Mesendoderm (in vitro differentiated cells): Measurements from ENCODE around the gene IL23R.

Experiments used
- DNase-seq: peaks from one replicate; pipeline ENCODE4 v3.0.0; 2013
- H2AK5ac ChIP-seq: 2 replicates; pipeline ENCODE4 v1.6.1; 2013; ENCODE audit warnings: low read length, inconsistent platforms
- H2BK120ac ChIP-seq: 2 replicates; pipeline ENCODE4 v1.6.1; 2013; ENCODE audit warnings: low read depth, mild to moderate bottlenecking, low read length, moderate library complexity, mixed read lengths
- H2BK15ac ChIP-seq: replicated peaks from 2 replicates; pipeline ENCODE4 v1.6.1; 2013; ENCODE audit warnings: low read depth, mild to moderate bottlenecking, moderate library complexity
- H2BK5ac ChIP-seq: 2 replicates; pipeline ENCODE4 v1.6.1; 2013; ENCODE audit warnings: low read length, inconsistent platforms
- H3K18ac ChIP-seq: 2 replicates; pipeline ENCODE4 v1.6.1; 2013; ENCODE audit warnings: mild to moderate bottlenecking, low read length, mixed read lengths
- H3K23ac ChIP-seq: one replicate; pipeline ENCODE4 v1.6.1; 2013; ENCODE audit warnings: low read length
- H3K27ac ChIP-seq: 2 replicates; pipeline ENCODE4 v1.5.1; 2013; ENCODE audit warnings: low read depth, mild to moderate bottlenecking, inconsistent platforms, low read length, moderate library complexity
- H3K27me3 ChIP-seq: 2 replicates; pipeline ENCODE4 v1.6.1; 2013; ENCODE audit warnings: low read length, control low read depth, mild to moderate bottlenecking, inconsistent platforms; ENCODE audit not compliant: insufficient read depth, poor library complexity
- H3K36me3 ChIP-seq: 2 replicates; pipeline ENCODE4 v1.6.1; 2013; ENCODE audit warnings: low read length, inconsistent platforms; ENCODE audit not compliant: control insufficient read depth, insufficient read depth
- H3K4ac ChIP-seq: one replicate; pipeline ENCODE4 v1.6.1; 2013; ENCODE audit warnings: low read depth, mild to moderate bottlenecking, low read length, moderate library complexity
- H3K4me1 ChIP-seq: 2 replicates; pipeline ENCODE4 v1.6.1; 2013; ENCODE audit warnings: low read depth, low read length, inconsistent platforms; ENCODE audit not compliant: control insufficient read depth
- H3K4me2 ChIP-seq: 2 replicates; pipeline ENCODE4 v1.6.1; 2013; ENCODE audit warnings: low read length
- H3K4me3 ChIP-seq: 2 replicates; pipeline ENCODE4 v1.5.1; 2013; ENCODE audit warnings: mild to moderate bottlenecking, low read length
- H3K56ac ChIP-seq: one replicate; pipeline ENCODE4 v1.6.1; 2013; ENCODE audit warnings: low read length
- H3K79me1 ChIP-seq: 2 replicates; pipeline ENCODE4 v1.6.1; 2013; ENCODE audit warnings: low read length, inconsistent platforms
- H3K79me2 ChIP-seq: 2 replicates; pipeline ENCODE4 v1.6.1; 2013; ENCODE audit warnings: mild to moderate bottlenecking, low read length; ENCODE audit not compliant: control insufficient read depth, insufficient read depth
- H3K9ac ChIP-seq: 2 replicates; pipeline ENCODE4 v1.6.1; 2013; ENCODE audit warnings: low read length, inconsistent platforms
- H4K5ac ChIP-seq: one replicate; pipeline ENCODE4 v1.6.1; 2013; ENCODE audit warnings: low read length
- H4K8ac ChIP-seq: one replicate; pipeline ENCODE4 v1.6.1; 2013; ENCODE audit warnings: low read depth, mild to moderate bottlenecking, control low read depth, low read length, moderate library complexity
- WGBS: extraction: QIAGEN DNeasy Blood & Tissue Kit; methylation state at CpG from one replicate; pipeline ENCODE4 v1.1.7; 2013; ENCODE audit warnings: low lambda C conversion rate, missing lambda C conversion rate; ENCODE audit not compliant: insufficient coverage; ENCODE audit errors: extremely low coverage; 5-methylcytosine and 5-hydroxymethylcytosine counted together

Gene IL23R

DNA sequence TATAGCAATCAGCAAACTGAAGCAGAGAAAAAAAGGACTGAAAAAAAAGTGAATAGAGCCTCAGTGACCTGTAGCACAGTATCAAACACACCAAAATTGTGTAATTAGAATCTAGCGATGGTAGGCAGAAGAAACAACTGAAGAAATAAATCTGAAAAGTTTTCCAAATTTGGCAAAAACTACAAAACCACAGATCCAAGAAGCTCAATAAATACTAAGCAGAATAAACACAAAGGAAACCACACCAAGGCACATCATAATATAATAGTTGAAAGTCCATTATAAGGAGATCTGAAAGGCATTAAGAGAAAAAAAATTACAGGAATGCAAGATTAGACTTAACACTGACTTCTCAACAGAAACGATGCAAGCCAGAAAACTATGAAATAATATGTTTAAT lies 134.3 kb downstream of the IL23R start:
- H3K79me1 ChIP-seq: no peaks in the 10 kb centered on the region
- H3K79me2 ChIP-seq: no peaks in the 10 kb centered on the region
- no peaks in the 10 kb centered on the region for H3K4me1 ChIP-seq
- H3K9ac ChIP-seq: no peak overlapping the region
- H2BK120ac ChIP-seq: no peak overlapping the region
- WGBS: no CpG with 5 or more reads among the region's 2 CpGs
- no peak for DNase-seq
- H2BK15ac ChIP-seq: no peak overlapping the region
- no peak overlapping the region for H4K8ac ChIP-seq
- H3K27me3 ChIP-seq: no peaks in the 10 kb centered on the region
- no peak overlapping the region for H2BK5ac ChIP-seq
- no peak overlapping the region for H3K56ac ChIP-seq
- H2AK5ac ChIP-seq: no peak overlapping the region
- H3K4ac ChIP-seq: no peak overlapping the region
- H3K23ac ChIP-seq: no peak overlapping the region
- H3K4me2 ChIP-seq: no peak overlapping the region
- H3K36me3 ChIP-seq: no peaks in the 10 kb centered on the region
- H3K18ac ChIP-seq: no peak overlapping the region
- H4K5ac ChIP-seq: no peak overlapping the region
- no peak overlapping the region for H3K4me3 ChIP-seq
- H3K27ac ChIP-seq: no peak overlapping the region

GRCh38 chr1:67304023-67304422 lies 137.8 kb downstream of the IL23R start:
- no peak overlapping the region for H2BK120ac ChIP-seq
- H2BK15ac ChIP-seq: no peak overlapping the region
- peaks cover 9% of the 10 kb centered on the region for H3K27me3 ChIP-seq
- no peak overlapping the region for H4K5ac ChIP-seq
- no peak overlapping the region for H2BK5ac ChIP-seq
- H3K23ac ChIP-seq: no peak overlapping the region
- no peaks in the 10 kb centered on the region for H3K36me3 ChIP-seq
- no peak for DNase-seq
- no peaks in the 10 kb centered on the region for H3K79me2 ChIP-seq
- H3K4me2 ChIP-seq: no peak overlapping the region
- H2AK5ac ChIP-seq: no peak overlapping the region
- no CpG with 5 or more reads among the region's 3 CpGs for WGBS
- no peaks in the 10 kb centered on the region for H3K4me1 ChIP-seq
- H3K4me3 ChIP-seq: no peak overlapping the region
- no peak overlapping the region for H3K56ac ChIP-seq
- no peak overlapping the region for H3K18ac ChIP-seq
- no peak overlapping the region for H3K9ac ChIP-seq
- no peak overlapping the region for H3K4ac ChIP-seq
- no peak overlapping the region for H3K27ac ChIP-seq
- H3K79me1 ChIP-seq: no peaks in the 10 kb centered on the region
- no peak overlapping the region for H4K8ac ChIP-seq

- Histone ChIP-seq H3K18ac (no peak overlapping the region), H3K56ac (no peak overlapping the region), H3K4me1 (no peaks in the 10 kb centered on the region), H2BK15ac (no peak overlapping the region), H3K9ac (no peak overlapping the region), H3K27ac (no peak overlapping the region), H2BK120ac (no peak overlapping the region), H3K36me3 (no peaks in the 10 kb centered on the region), H3K4me2 (no peak overlapping the region), H3K23ac (no peak overlapping the region), H3K4me3 (no peak overlapping the region), H3K79me1 (no peaks in the 10 kb centered on the region), H2AK5ac (no peak overlapping the region), H3K79me2 (no peaks in the 10 kb centered on the region), H3K4ac (no peak overlapping the region), H4K8ac (no peak overlapping the region), H4K5ac (no peak overlapping the region), H2BK5ac (no peak overlapping the region), H3K27me3 (peaks cover 9% of the 10 kb centered on the region)
- no peak for DNase-seq
- no CpG with 5 or more reads among the region's 7 CpGs for WGBS
Observed at GRCh38 chr1:67306547-67306946, 140.3 kb downstream of the IL23R start.

DNA sequence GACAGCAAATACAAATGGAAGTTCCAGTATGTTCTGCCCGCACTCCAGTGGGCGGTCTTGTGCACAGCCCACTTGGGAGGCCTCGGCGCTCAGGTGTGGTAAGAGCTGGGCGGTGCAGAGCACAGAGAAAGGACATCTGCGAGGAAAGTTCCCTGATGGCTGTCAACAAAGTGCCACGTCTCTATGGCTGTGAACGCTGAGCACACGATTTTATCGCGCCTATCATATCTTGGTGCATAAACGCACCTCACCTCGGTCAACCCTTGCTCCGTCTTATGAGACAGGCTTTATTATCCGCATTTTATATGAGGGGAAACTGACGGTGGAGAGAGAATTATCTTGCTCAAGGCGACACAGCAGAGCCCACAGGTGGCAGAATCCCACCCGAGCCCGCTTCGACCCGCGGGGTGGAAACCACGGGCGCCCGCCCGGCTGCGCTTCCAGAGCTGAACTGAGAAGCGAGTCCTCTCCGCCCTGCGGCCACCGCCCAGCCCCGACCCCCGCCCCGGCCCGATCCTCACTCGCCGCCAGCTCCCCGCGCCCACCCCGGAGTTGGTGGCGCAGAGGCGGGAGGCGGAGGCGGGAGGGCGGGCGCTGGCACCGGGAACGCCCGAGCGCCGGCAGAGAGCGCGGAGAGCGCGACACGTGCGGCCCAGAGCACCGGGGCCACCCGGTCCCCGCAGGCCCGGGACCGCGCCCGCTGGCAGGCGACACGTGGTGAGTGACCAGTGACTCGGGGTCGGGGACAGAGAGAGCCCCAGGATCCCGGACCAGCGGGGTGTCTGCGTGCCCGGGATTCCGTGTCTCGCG lies 141.2 kb downstream of the IL23R start, which contains the start of gene IL12RB2:
TSS of gene IL12RB2 (plus strand) at position 623 of the 810 bp plus-strand sequence. CDS start 12,496 bp downstream, outside the sequence.
- H3K4me1 ChIP-seq: no peaks in the 10 kb centered on the region
- H3K4ac ChIP-seq: no peak within 1 kb of the TSS
- peak within 1 kb of the TSS; percentile 52 for H3K18ac ChIP-seq
- H3K27me3 ChIP-seq: peaks cover 9% of the 10 kb centered on the region
- H2BK15ac ChIP-seq: no peak within 1 kb of the TSS
- H2AK5ac ChIP-seq: no peak within 1 kb of the TSS
- no peak within 1 kb of the TSS for H3K23ac ChIP-seq
- no peak within 1 kb of the TSS for H2BK120ac ChIP-seq
- peak within 1 kb of the TSS; percentile 90 for H3K4me2 ChIP-seq
- H3K79me1 ChIP-seq: no peaks in the 10 kb centered on the region
- H3K36me3 ChIP-seq: no peaks in the 10 kb centered on the region
- no peak within 1 kb of the TSS for H4K8ac ChIP-seq
- H2BK5ac ChIP-seq: no peak within 1 kb of the TSS
- no peak within 1 kb of the TSS for H3K27ac ChIP-seq
- H3K79me2 ChIP-seq: no peaks in the 10 kb centered on the region
- peak within 1 kb of the TSS; percentile 36 for H3K4me3 ChIP-seq
- no peak within 1 kb of the TSS for H4K5ac ChIP-seq
- peak within 1 kb of the TSS; percentile 76 for H3K56ac ChIP-seq
- WGBS: no CpG with 5 or more reads among the region's 75 CpGs
- peak; percentile 15 for DNase-seq
- H3K9ac ChIP-seq: peak within 1 kb of the TSS; percentile 54

DNA sequence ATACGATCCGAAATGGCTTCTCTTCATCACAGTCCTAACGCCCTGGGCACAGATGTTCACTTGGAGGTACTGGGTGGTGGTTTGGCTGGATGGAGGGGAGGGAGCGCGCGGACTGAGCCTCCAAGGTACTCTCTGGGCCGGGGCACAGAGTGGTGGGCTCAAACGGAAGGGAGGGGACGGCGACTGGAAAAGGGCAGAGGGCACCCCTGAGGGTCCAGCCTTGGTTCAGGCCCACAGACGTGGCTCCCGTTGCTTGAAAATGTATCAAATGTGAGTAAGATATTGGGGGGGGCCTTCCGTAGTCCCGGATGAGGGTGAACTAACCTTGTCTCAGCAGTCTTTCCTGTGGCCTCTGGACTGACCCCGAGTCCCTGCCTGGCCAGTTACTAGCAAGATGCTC lies 141.9 kb downstream of the IL23R start:
- no peak overlapping the region for H2BK5ac ChIP-seq
- no peaks in the 10 kb centered on the region for H3K36me3 ChIP-seq
- H3K56ac ChIP-seq: no peak overlapping the region
- H3K79me2 ChIP-seq: no peaks in the 10 kb centered on the region
- H3K18ac ChIP-seq: no peak overlapping the region
- no peak overlapping the region for H2AK5ac ChIP-seq
- H3K4ac ChIP-seq: no peak overlapping the region
- peak overlapping the region; percentile 25 for H3K4me3 ChIP-seq
- H3K9ac ChIP-seq: peak overlapping the region; percentile 17
- H4K8ac ChIP-seq: no peak overlapping the region
- no peak overlapping the region for H2BK15ac ChIP-seq
- no CpG with 5 or more reads among the region's 15 CpGs for WGBS
- no peak overlapping the region for H3K27ac ChIP-seq
- H3K23ac ChIP-seq: no peak overlapping the region
- H4K5ac ChIP-seq: no peak overlapping the region
- H3K4me1 ChIP-seq: no peaks in the 10 kb centered on the region
- H3K27me3 ChIP-seq: peaks cover 9% of the 10 kb centered on the region
- no peak overlapping the region for H2BK120ac ChIP-seq
- no peaks in the 10 kb centered on the region for H3K79me1 ChIP-seq
- DNase-seq: peak; percentile 10
- peak overlapping the region; percentile 71 for H3K4me2 ChIP-seq
